HG03520 (cell line): ENCODE data around the gene UTP18.
"Not testable (repeated sequence)": the region's sequence is repeated elsewhere in the genome, so short reads cannot be mapped to it uniquely, and the experiment has no call there.

Source experiments
- ATAC-seq: cut with Tn5 transposase; IDR thresholded peaks from one replicate; pipeline ENCODE4 v1.9.1; 2021; ENCODE audit warnings: mild to moderate bottlenecking, moderate library complexity; ENCODE audit not compliant: unreplicated experiment

UTP18 gene

DNA sequence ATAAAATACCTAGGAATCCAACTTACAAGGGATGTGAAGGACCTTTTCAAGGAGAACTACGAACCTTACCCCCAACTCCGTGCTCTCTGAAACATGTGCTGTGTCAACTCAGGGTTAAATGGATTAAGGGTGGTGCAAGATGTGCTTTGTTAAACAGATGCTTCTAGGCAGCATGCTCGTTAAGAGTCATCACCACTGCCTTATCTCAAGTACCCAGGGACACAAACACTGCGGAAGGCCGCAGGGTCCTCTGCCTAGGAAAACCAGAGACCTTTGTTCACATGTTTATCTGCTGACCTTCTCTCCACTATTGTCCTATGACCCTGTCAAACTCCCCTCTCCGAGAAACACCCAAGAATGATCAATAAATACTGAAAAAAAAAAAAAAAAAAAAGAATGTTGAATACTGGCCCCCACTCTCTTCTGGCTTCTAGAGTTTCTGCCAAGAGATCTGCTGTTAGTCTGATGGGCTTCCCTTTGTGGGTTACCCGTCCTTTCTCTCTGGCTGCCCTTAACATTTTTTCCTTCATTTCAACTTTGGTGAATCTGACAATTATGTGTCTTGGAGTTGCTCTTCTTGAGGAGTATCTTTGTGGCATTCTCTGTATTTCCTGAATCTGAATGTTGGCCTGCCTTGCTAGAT is 70.6 kb downstream of the UTP18 start:
- not testable (repeated sequence) for ATAC-seq

DNA sequence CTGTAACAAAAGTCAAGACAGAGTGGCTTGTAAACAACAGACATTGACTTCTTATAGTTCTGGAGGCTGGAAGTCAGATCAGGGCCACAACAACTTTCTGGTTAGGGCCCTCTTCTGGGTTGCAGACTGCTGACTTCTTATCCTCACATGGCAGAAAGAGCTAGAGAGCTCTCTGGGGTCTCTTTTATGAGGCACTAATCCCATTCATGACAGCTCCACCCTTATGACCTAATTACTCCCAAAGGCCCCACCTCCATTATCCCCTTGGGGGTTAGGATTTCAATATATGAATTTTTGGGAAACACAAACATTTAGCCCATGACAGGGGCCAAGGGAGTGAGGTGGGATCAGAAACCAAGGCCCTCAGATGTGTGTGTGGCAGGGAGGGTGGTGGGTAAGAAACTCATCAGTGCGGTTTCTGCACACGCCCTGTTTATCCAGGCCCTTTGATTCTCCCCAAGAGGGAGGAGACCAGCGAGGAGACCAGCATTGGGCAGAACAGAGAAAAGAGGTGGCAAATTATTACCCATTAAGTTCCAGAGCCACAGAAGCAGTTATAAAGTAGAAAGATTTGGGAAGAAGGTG is 74.8 kb downstream of the UTP18 start:
- ATAC-seq, result no peak

DNA sequence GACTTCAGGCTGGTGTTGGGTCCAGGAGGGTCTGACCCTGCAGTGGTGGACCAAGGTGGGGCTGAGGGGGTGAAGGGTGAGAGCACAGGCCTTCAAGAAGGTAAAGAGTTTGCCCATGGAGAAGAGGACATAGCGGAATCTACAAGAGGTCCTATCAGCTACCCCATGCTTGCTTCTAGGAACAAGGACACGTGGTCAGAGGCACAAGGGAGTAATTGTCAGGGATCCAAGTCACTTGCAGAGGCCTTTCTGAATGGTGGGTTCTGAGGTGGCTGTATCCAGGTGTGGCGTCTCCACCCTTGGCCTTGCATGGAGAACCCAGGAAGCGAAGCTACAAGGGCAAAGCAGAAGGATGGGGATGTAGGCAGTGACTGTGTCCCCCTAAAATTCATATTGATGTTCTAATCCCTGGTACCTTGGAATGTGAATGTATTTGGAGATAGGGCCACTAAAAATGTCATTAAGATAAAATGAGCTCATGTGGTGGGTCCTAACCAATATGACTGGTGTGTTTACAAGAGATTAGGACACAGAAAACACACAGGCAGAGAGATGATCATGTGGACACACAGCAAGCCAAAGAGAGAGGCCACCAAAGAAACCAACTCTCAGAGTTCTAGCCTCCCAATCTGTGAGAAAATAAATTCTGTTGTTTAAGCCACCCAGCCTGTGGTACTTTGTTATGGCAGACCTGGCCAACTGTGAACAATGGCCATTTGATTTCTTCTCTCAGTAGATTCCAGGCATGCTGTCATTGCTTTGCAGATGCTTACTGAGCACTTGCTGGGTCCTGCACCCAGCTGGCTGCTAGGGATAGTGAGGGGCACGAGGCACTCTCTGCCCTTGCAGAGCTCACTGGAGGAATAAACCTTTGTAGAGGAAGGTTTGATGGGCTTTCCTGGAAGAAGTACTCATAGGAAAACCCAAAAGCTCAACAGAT is 75.8 kb downstream of the UTP18 start:
- no peak for ATAC-seq

DNA sequence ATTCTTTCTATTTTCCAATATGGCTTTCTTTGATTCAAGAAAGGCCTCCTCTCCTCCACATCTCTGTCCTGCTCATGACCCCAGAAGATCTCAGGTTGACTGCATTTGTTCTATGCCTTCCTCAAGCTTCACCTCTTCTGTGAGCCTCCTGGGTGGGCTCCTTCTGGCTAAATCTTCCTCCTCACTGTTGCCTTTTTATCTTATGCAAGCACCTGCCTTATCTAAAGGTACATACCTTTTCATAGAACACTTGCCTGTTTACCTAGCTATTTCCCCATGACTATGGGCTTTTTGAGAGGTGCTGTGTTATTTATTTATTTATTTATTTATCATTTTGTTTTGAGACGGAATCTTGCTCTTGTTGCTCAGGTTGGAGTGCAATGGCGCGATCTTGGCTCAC is 81.1 kb downstream of the UTP18 start:
- ATAC-seq, result no peak

DNA sequence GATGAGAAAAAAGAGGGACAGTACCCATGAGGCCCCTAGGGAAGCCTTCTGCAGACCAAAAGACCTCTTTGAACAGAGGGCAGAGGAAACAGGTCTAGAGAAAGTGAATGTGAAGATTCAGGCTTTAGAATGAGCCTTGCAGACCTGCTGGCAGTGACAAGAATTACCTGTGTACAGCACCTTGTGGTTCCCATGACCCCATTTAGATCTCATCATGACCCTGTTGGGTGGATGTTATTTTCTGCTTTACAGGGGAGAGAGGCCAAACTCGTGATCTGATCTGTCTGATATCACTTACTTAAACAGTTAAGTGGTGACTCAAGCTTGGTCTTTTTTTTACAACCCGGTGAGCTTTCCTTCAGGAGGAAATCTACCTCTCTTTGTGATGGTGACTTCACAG is 81.9 kb downstream of the UTP18 start:
- ATAC-seq, result no peak

DNA sequence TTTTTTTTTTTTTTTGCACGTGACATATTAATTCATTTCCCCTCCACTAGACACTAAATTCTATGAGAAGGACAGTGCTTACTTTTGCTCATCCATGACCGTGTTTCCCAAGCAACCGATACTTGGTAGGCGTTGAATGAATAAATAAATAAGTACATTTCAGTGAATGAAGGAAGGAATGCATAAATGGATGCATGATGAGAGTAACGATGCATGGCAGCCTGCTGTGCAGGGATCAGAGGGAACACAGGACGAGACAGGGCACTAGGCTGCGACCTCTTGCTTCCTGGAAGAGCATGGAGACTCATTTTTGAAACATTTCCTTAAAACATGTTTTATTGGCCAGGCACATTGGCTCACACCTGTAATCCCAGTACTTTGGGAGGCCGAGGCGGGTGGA is 84.2 kb downstream of the UTP18 start:
- ATAC-seq, result no peak

DNA sequence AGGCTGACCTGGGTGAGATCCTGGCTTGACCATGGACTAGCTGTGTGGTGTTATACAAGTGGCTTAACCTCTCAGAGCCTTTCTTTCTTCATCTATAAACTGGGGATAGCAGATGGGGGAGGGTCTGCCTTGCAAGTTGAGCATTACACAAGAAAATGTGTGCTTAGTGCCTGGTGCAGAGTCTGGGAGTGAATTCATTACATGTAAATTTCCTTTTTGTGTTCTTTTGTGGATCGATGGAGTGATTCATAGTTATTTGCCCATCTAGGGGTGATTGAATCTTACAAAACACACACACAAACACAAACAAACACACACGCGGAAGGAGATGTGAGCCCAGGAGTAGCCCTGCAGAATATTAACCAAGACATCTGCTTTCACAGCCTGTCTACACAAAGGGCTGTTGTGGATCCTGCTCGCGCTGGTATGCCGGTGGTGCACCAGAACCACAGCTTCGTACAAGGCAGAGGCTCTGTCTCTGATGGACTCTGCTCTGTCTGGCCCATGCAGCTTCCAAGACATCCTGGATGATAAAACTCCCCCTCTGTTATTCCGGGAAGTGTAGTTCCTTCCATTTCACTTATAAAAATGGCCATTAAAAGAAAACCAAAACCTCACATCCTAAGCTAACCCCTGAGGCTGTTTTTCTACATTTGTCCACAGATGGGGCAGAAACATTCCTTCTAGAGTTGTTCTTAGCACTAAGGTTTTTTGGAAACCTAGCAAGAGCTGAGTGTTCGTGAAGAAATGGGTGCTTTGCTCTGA is 86.1 kb downstream of the UTP18 start:
- ATAC-seq, result no peak
